Aorta (tissue), 5 donors: Measurements from ENCODE around the gene NPC1. TPM values are rescaled to one million over a fixed set of nuclear protein-coding genes. Genes with fewer than 3 reads are reported as not detected.
"Not testable (repeated sequence)": the region's sequence is repeated elsewhere in the genome, so short reads cannot be mapped to it uniquely, and the experiment has no call there.

ENCODE experiments used
- ATAC-seq: fragments of 200-7000 bp; cut with Tn5 transposase; one replicate; pipeline ENCODE4 v1.9.1; 2022; ENCODE audit warnings: moderate library complexity; ENCODE audit not compliant: low FRiP score
- DNase-seq, 2 donors: peaks; one replicate each; pipeline ENCODE4 v3.0.0-alpha.2; 2020
- H3K27ac ChIP-seq, 2 donors: one replicate each; pipeline ENCODE4 v1.5.1; 2013; ENCODE audit warnings: low read length in 2 of 2, mild to moderate bottlenecking in 2 of 2, moderate library complexity in 2 of 2, control low read depth in 1 of 2, inconsistent platforms in 1 of 2, low read depth in 1 of 2
- H3K27me3 ChIP-seq, 2 donors: one replicate each; pipeline ENCODE4 v1.6.1; 2013; ENCODE audit warnings: control low read depth in 1 of 2, low read length in 1 of 2, mild to moderate bottlenecking in 1 of 2, moderate library complexity in 1 of 2; ENCODE audit not compliant: insufficient read depth in 2 of 2, control insufficient read depth in 1 of 2
- H3K36me3 ChIP-seq, 2 donors: one replicate each; pipeline ENCODE4 v1.6.1; 2013; ENCODE audit warnings: control low read depth in 1 of 2, low read length in 1 of 2, mild to moderate bottlenecking in 1 of 2; ENCODE audit not compliant: insufficient read depth in 2 of 2, control insufficient read depth in 1 of 2
- H3K4me1 ChIP-seq, 2 donors: one replicate each; pipeline ENCODE4 v1.6.1; 2013; ENCODE audit warnings: low read length in 2 of 2, control low read depth in 1 of 2, mild to moderate bottlenecking in 1 of 2, moderate library complexity in 1 of 2; ENCODE audit not compliant: insufficient read depth in 2 of 2, control insufficient read depth in 1 of 2
- H3K4me3 ChIP-seq, 2 donors: one replicate each; pipeline ENCODE4 v1.5.1; 2013; ENCODE audit warnings: low read length in 2 of 2, control low read depth in 1 of 2, mild to moderate bottlenecking in 1 of 2
- H3K9me3 ChIP-seq: one replicate; pipeline ENCODE4 v1.6.1; 2013; ENCODE audit warnings: mild to moderate bottlenecking, low read length; ENCODE audit not compliant: control insufficient read depth
- WGBS, 2 donors: extraction: QIAGEN DNeasy Blood & Tissue Kit; methylation state at CpG; one replicate each; pipeline ENCODE4 v1.1.7; 2013; 5-methylcytosine and 5-hydroxymethylcytosine counted together
- intact Hi-C, 2 donors: fragments of 100-400 bp; cut with DNase I; formaldehyde crosslinking; loops; one replicate each; pipeline versions ENCODE4 v1.14.2 to v1.15.0; 2022
- polyA plus RNA-seq, 2 donors: library from polyadenylated mRNA; stranded (reverse); fragments of 200-250 nt; gene quantifications; one replicate each; pipeline ENCODE4 v1.2.3, GENCODE V29; 2013
- total RNA-seq, 2 donors: library from RNA; stranded (reverse); fragmentation: NEBNext Ultra II Directional; extraction: Animal tissue kit (Norgen Biotek cat#: 25700); gene quantifications; one replicate each; pipeline ENCODE4 v1.2.1, GENCODE V29; 2021
- donor health status: healthy with polysubstance abuse.
- donor health status: Bipolar disorder and iron deficiency.
- donor health status: DM: no; HTN: no; CAD: no.
- donor health status: DM: no; HTN: no; CAD: no.
- donor health status: DM: yes; HTN: yes; CAD: no.

Gene NPC1
- total and polyA plus RNA-seq, 4 donors = 16.2 to 81.0 (median 43.7) TPM

DNA sequence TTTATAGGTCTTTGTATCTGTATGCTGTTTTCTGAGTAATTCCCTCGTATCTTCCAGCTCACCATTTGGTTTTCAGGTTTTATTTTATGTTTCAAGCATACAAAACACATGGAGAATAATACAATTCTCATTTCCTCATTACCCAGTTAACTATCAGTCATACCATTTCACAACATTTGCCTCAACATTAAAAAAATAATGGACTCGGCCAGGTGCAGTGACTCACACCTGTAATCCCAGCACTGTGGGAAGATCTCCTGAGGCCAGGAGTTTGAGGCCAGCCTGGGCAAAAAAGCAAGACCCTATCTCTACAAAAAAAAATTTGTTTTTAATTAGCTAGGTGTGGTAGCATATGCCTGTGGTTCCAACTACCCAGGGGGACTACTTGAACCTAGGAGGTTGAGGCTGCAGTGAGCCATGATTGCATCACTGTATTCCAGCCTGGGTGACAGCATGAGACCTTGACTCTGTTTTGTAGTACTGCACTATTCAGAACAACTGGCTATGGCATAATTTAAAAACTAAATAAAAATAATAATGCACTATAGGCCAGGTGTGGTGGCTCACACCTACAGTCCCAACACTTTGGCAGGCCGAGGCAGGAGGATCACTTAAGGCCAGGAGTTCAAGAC is 20.3 kb downstream of the NPC1 start:
- DNase-seq = no peak
- peaks cover 7 to 16% of the 10 kb centered on the region in 2 donors for H3K36me3 ChIP-seq
- ATAC-seq = no peak
- no peaks in the 10 kb centered on the region for H3K4me1 ChIP-seq
- WGBS, 2 donors = 92 to 94% methylated on average over 3 of the region's 3 CpGs
- intact Hi-C loops = no loop called here
- H3K9me3 ChIP-seq = no peaks in the 10 kb centered on the region
- no peak overlapping the region for H3K27ac ChIP-seq
- H3K27me3 ChIP-seq = no peaks in the 10 kb centered on the region
- no peak overlapping the region for H3K4me3 ChIP-seq

- DNase-seq (no peak), ATAC-seq (no peak)
- Histone ChIP-seq H3K9me3 (no peaks in the 10 kb centered on the region), H3K4me1 (no peaks in the 10 kb centered on the region), H3K36me3 (peaks cover 8 to 12% of the 10 kb centered on the region in 2 donors), H3K27me3 (no peaks in the 10 kb centered on the region), H3K27ac (no peak overlapping the region), H3K4me3 (no peak overlapping the region)
- WGBS, 2 donors = 97% methylated on average over 2 of the region's 2 CpGs
- intact Hi-C loops = no loop called here
Observed at GRCh38 chr18:23563377-23564043, 22.8 kb downstream of the NPC1 start.

DNA sequence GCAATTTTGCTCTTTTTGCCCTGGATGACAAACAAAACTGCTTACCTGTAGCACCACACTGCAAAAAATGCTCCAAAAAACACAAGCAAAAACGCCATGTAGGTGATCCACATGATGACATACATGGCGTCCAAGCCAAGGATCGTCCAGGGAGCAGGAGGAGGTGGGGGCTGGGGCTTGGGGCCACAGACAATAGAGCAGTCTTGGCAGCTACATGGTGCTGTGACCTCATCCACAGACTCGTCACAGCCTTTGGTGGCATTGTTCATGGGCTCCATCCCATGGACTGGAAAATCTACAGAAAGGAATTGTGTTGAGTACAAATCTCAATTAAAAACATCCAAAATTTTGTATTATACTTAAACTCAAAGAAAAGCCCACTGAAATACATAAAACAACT is 26.1 kb downstream of the NPC1 start:
- peaks cover 7 to 16% of the 10 kb centered on the region in 2 donors for H3K36me3 ChIP-seq
- intact Hi-C loops = no loop called here

DNA sequence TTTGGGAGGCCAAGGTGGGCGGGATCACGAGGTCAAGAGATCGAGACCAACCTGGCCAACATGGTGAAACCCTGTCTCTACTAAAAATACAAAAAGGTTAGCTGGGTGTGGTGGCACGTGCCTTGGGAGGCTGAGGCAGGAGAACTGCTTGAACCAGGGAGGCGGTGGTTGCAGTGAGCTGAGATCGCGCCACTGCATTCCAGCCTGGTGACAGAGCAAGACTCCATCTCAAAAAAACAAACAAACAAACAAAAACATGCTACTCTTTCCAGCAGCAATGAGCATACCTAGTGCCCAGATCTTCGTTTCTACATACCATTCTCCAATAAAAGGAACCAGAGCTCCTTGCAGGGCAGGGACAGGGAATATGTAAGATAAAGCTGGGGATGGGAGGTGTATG is 28.8 kb downstream of the NPC1 start:
- H3K27ac ChIP-seq, H3K27me3 ChIP-seq, DNase-seq, intact Hi-C loops, ATAC-seq, H3K4me1 ChIP-seq, H3K4me3 ChIP-seq, H3K9me3 ChIP-seq: not testable (repeated sequence)
- 93 to 96% methylated on average over 8 of the region's 8 CpGs for WGBS, 2 donors
- peaks cover 10 to 21% of the 10 kb centered on the region in 2 donors for H3K36me3 ChIP-seq

More for the DNA sequence above, 26.1 kb downstream of the NPC1 start:
- H3K27me3 ChIP-seq = no peaks in the 10 kb centered on the region
- H3K9me3 ChIP-seq = no peaks in the 10 kb centered on the region
- no peaks in the 10 kb centered on the region for H3K4me1 ChIP-seq
- DNase-seq (no peak), ATAC-seq (no peak)
- no peak overlapping the region for H3K27ac ChIP-seq
- H3K4me3 ChIP-seq = no peak overlapping the region
- WGBS, 2 donors = 73 to 77% methylated on average over 4 of the region's 4 CpGs

GRCh38 chr18:23556145-23556780 is 30.0 kb downstream of the NPC1 start:
- intact Hi-C loops = no loop called here
- Histone ChIP-seq H3K9me3 (no peaks in the 10 kb centered on the region), H3K4me1 (no peaks in the 10 kb centered on the region), H3K27me3 (no peaks in the 10 kb centered on the region), H3K36me3 (peaks cover 4 to 21% of the 10 kb centered on the region in 2 donors), H3K4me3 (no peak overlapping the region), H3K27ac (no peak overlapping the region)
- WGBS, 2 donors = 91 to 93% methylated on average over 19 of the region's 19 CpGs
- ATAC-seq (no peak), DNase-seq (no peak)

GRCh38 chr18:23553887-23554286 is 32.4 kb downstream of the NPC1 start:
- H3K9me3 ChIP-seq = no peaks in the 10 kb centered on the region
- ATAC-seq = no peak
- WGBS, 2 donors = 71 to 77% methylated on average over 6 of the region's 6 CpGs
- intact Hi-C loops = no loop called here
- H3K36me3 ChIP-seq = peaks cover 3 to 14% of the 10 kb centered on the region in 2 donors
- H3K27me3 ChIP-seq = no peaks in the 10 kb centered on the region
- no peak overlapping the region for H3K27ac ChIP-seq
- DNase-seq = no peak
- no peaks in the 10 kb centered on the region for H3K4me1 ChIP-seq
- H3K4me3 ChIP-seq = no peak overlapping the region

DNA sequence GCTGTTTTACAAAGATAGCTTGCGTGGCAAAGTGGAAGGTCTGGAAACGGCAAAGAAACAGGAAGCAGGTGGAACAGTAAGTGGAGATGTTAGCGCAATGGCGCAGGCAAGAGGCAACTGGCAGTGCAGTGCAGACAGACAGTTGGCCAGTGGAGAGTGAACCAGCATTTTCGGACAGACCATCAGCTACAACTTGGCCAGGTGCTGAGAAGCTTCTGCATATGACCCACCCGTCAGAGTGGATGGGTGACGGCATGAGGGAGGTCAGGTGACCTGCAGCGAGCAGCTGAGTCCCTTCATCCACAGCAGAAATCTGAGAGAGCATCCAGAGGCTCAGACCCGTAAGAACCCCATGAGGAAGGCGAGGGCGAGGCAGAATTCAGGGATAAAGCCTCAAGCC is 33.8 kb downstream of the NPC1 start:
- DNase-seq (no peak), ATAC-seq (no peak)
- intact Hi-C loops = no loop called here
- Histone ChIP-seq H3K36me3 (peaks cover 7 to 16% of the 10 kb centered on the region in 2 donors), H3K27ac (no peak overlapping the region), H3K27me3 (no peaks in the 10 kb centered on the region), H3K9me3 (no peaks in the 10 kb centered on the region), H3K4me1 (no peaks in the 10 kb centered on the region), H3K4me3 (no peak overlapping the region)
- whole genome bisulfite sequencing, 2 donors = 86 to 89% methylated on average over 11 of the region's 11 CpGs

DNA sequence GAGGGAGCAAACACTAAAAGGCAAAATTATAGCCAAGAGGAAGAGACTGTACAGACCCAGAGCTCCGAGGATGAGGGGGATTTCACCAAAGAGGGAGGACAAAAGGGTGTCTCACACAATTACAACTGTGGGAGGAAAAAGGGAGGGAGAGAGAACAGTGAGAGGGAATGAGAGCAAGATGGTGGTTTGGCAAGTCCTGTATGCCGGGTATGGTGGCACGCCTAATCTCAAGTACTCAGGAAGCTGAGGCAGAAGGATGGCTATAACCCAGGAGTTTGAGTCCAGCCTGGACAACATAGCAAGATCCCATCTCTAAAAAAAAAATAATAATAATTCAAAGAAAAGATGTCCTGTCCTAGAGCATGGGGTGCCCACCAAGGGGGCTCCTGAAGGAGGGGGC is 34.3 kb downstream of the NPC1 start:
- H3K27ac ChIP-seq = no peak overlapping the region
- no peaks in the 10 kb centered on the region for H3K4me1 ChIP-seq
- H3K4me3 ChIP-seq = no peak overlapping the region
- intact Hi-C loops = no loop called here
- no peaks in the 10 kb centered on the region for H3K27me3 ChIP-seq
- DNase-seq = no peak
- H3K9me3 ChIP-seq = no peaks in the 10 kb centered on the region
- no peak for ATAC-seq
- H3K36me3 ChIP-seq = peaks cover 8 to 16% of the 10 kb centered on the region in 2 donors
- WGBS, 2 donors = 31 to 65% methylated on average over 3 of the region's 3 CpGs

GRCh38 chr18:23550898-23551297 is 35.4 kb downstream of the NPC1 start:
- DNase-seq (no peak), ATAC-seq (no peak)
- no peak overlapping the region for H3K4me3 ChIP-seq
- intact Hi-C loops = no loop called here
- peaks cover 10% of the 10 kb centered on the region in 2 donors for H3K36me3 ChIP-seq
- no peaks in the 10 kb centered on the region for H3K27me3 ChIP-seq
- H3K27ac ChIP-seq = no peak overlapping the region
- no peaks in the 10 kb centered on the region for H3K4me1 ChIP-seq
- H3K9me3 ChIP-seq = no peaks in the 10 kb centered on the region
